ENCODE measurements around the gene SNORC.

GRCh38 chr2:232866104-232866503, 4.0 kb upstream of the SNORC start:
- TF ChIP-seq EZH2phosphoT487 (IDR thresholded peaks at IDR 0.05; ENCODE audit: insufficient read depth, low read depth): no peak
- TF ChIP-seq EZH2 (IDR thresholded peaks at IDR 0.05; ENCODE audit: insufficient read depth, poor library complexity, severe bottlenecking): no peak

Data from GM23248 (cell line).